Inflammatory macrophage (primary cell): ENCODE measurements around the gene CNIH3.

Experiments used
- DNase-seq, 2 donors: peaks; one replicate each; pipeline ENCODE4 v3.0.0-alpha.2; 2020 to 2022

The CNIH3 gene

GRCh38 chr1:224691148-224691925 is 75.2 kb downstream of the CNIH3 start:
- peak in 1 of 2 donors; percentile 46 for DNase-seq

- DNase-seq, result peak; percentile 38 to 49
Observed at GRCh38 chr1:224694969-224695368, 78.9 kb downstream of the CNIH3 start.

- DNase-seq, result peak; percentile 28 to 65
Observed at GRCh38 chr1:224696021-224696420, 79.9 kb downstream of the CNIH3 start.

GRCh38 chr1:224696891-224697765 is 81.0 kb downstream of the CNIH3 start:
- DNase-seq, result peak; percentile 56 to 78

- peak in 1 of 2 donors; percentile 22 for DNase-seq
Observed at GRCh38 chr1:224698015-224698451, 81.9 kb downstream of the CNIH3 start.

- no peak for DNase-seq
Observed at GRCh38 chr1:224700918-224701531, 84.9 kb downstream of the CNIH3 start.

- DNase-seq, result no peak
Observed at GRCh38 chr1:224703702-224704101, 87.6 kb downstream of the CNIH3 start.

- no peak for DNase-seq
Observed at GRCh38 chr1:224704107-224704735, 88.1 kb downstream of the CNIH3 start.

- no peak for DNase-seq
Observed at GRCh38 chr1:224705578-224705977, 89.5 kb downstream of the CNIH3 start.

GRCh38 chr1:224707843-224708725 is 92.0 kb downstream of the CNIH3 start:
- peak; percentile 97 to 99 for DNase-seq

GRCh38 chr1:224710196-224710595 is 94.1 kb downstream of the CNIH3 start:
- no peak for DNase-seq

- DNase-seq, result peak; percentile 16 to 60
Observed at GRCh38 chr1:224711231-224711756, 95.2 kb downstream of the CNIH3 start.

GRCh38 chr1:224711876-224712275 is 95.8 kb downstream of the CNIH3 start:
- DNase-seq, result no peak

- DNase-seq, result no peak
Observed at GRCh38 chr1:224713228-224713627, 97.1 kb downstream of the CNIH3 start.

GRCh38 chr1:224714553-224714952 is 98.4 kb downstream of the CNIH3 start:
- DNase-seq, result no peak

- no peak for DNase-seq
Observed at GRCh38 chr1:224718470-224719053, 102.4 kb downstream of the CNIH3 start.

GRCh38 chr1:224719716-224720115 is 103.6 kb downstream of the CNIH3 start:
- DNase-seq, result no peak

GRCh38 chr1:224720216-224720615 is 104.1 kb downstream of the CNIH3 start:
- DNase-seq, result no peak

GRCh38 chr1:224721000-224721399 is 104.9 kb downstream of the CNIH3 start:
- no peak for DNase-seq

- no peak for DNase-seq
Observed at GRCh38 chr1:224722838-224723237, 106.7 kb downstream of the CNIH3 start.

- DNase-seq, result peak; percentile 52 to 65
Observed at GRCh38 chr1:224724566-224724965, 108.4 kb downstream of the CNIH3 start.
